ENCODE data around the gene MYO6. TPM values are rescaled to one million over a fixed set of nuclear protein-coding genes. Genes with fewer than 3 reads are reported as not detected.

The MYO6 gene
- polyA plus RNA-seq, 6 donors from 2014 or later = 0.05 to 0.16 (median 0.08) TPM; not detected in 3

DNA sequence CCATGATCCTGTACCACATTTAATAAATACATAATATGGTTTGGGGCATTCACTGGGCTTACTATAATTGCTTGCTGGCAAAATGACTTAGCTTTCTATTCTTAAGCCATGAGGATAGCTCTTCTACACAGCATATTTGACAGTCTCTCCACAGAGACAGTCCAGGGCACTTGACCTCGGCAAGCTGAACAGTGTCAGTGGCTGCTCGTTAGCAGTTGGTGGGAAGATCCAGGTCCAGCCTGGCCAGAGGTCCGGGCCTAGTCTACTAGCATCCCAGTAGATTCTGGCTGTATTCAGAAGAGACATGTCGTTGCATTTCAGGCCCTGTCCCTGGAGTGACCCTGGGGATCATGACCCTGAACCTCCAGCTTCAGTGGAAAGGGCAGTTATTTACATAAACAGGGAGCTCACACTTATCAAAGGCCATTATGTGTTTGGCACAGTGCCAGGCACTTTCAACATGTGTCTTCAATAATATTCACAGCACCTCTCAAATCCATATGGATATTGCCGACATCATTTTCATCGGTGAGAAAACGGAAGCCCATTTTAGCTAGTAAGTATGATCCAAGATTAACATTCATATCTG is 184.4 kb downstream of the MYO6 start:
- Mint-ChIP-seq H3K36me3 (no peaks in the 10 kb centered on the region), H3K4me1 (peaks cover 5 to 8% (median 6%) of the 10 kb centered on the region in 3 donors), H3K27me3 (peaks cover 24 to 42% (median 37%) of the 10 kb centered on the region in 3 donors), H3K9me3 (no peaks in the 10 kb centered on the region), H3K27ac (no peak overlapping the region), H3K4me3 (no peak overlapping the region)
- ATAC-seq (ENCODE audit: low read depth in 2 of 2) (no peak), DNase-seq (no peak)

DNA sequence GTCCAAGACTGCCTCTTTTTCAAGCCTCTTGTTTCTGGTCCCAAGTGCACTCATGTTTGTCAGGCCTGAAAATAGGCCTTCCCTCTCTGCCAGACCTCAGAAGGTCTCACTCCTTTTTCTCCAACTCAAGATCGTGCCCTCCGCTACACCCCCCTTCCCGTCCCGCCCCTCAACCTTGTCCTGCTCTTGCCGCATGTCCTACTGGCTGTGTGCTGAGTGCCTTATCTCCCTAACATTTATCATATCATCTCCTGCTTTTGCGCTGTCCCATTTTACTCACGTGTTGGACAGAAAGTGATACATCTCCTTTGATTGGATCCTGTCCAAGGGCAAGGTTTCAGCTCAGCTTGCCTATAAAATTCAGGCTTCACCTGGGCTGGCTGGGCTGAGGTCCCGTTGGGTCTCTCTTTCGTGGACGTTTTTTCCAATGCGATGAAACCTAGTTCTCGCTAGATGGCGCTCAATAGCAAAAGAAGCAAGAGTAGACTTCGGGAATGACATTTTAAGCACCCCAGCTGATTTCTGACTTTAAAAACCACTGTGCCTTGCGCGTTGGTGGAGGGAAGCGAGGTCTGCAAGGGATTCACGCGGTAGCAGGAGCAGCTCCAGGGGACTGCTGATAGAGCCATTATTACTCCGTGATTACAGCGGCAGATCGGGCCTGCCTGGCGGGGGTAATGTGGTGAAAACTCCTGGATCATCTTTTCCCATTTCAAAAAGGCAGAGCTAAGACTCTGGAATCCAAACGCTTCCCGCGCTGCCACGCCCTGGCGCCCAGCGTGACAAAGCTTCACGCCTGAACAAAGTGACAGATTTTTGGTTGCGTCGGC is 185.8 kb downstream of the MYO6 start:
- H3K36me3 Mint-ChIP-seq = no peaks in the 10 kb centered on the region
- peak overlapping the region in 1 of 6 donors; percentile 80 for H3K27ac Mint-ChIP-seq
- peaks cover 5 to 8% (median 6%) of the 10 kb centered on the region in 3 donors for H3K4me1 Mint-ChIP-seq
- ATAC-seq (ENCODE audit: low read depth in 2 of 2) = peak in 1 of 2 donors; percentile 30
- H3K9me3 Mint-ChIP-seq = peaks cover 0 to 1% (median 0%) of the 10 kb centered on the region in 7 donors
- H3K27me3 Mint-ChIP-seq = peaks cover 24 to 42% (median 37%) of the 10 kb centered on the region in 3 donors
- peak; percentile 9 for DNase-seq
- peak overlapping the region in 5 of 8 donors; percentile 48 to 76 (median 73) for H3K4me3 Mint-ChIP-seq

DNA sequence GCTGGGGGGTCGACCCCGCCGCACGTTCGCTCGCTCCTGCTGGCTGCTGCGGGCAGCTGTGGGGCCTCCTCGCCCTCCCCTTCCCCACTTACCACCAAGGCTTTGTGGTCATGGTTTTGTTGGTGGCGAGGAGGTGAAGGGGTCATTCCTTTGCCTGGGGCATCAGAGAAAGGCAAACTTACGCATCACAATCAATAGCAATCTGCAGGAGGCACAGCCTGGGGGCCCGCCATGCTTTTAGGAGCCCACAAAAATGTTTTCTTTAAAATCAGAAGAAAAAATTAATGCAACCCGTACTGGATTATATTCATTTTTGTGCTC is 186.4 kb downstream of the MYO6 start:
- DNase-seq (no peak), ATAC-seq (ENCODE audit: low read depth in 2 of 2) (no peak)
- peaks cover 24 to 42% (median 37%) of the 10 kb centered on the region in 3 donors for H3K27me3 Mint-ChIP-seq
- H3K27ac Mint-ChIP-seq = no peak overlapping the region
- no peaks in the 10 kb centered on the region for H3K36me3 Mint-ChIP-seq
- peak overlapping the region in 3 of 8 donors; percentile 58 to 76 (median 75) for H3K4me3 Mint-ChIP-seq
- peaks cover 0 to 4% (median 0%) of the 10 kb centered on the region in 7 donors for H3K9me3 Mint-ChIP-seq
- peaks cover 5 to 8% (median 6%) of the 10 kb centered on the region in 3 donors for H3K4me1 Mint-ChIP-seq

DNA sequence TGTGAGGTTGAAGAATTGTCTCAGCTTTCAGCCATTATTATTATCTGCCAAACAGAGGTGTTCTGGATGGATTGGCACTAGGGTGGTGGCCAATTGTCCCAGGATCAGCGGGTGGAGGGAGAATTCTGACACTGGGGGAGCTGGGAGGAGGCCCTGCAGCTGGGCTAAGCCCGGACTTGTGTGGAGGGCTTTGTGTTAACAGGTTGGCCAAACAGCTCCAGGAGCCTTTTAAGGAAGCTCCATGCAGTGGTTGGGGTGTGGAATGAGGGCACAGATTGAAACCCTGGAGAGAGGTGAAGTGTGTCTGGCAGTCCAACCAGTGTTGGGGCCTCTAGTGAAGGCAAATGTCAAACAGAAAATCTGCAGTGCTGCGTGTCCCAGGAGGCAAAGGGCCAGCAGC is 187.6 kb downstream of the MYO6 start:
- no peak overlapping the region for H3K27ac Mint-ChIP-seq
- H3K36me3 Mint-ChIP-seq = no peaks in the 10 kb centered on the region
- ATAC-seq (ENCODE audit: low read depth in 2 of 2) (no peak), DNase-seq (no peak)
- H3K4me3 Mint-ChIP-seq = no peak overlapping the region
- H3K27me3 Mint-ChIP-seq = peaks cover 27 to 42% (median 37%) of the 10 kb centered on the region in 3 donors
- peaks cover 5 to 8% (median 6%) of the 10 kb centered on the region in 3 donors for H3K4me1 Mint-ChIP-seq
- H3K9me3 Mint-ChIP-seq = peaks cover 0 to 4% (median 0%) of the 10 kb centered on the region in 7 donors

DNA sequence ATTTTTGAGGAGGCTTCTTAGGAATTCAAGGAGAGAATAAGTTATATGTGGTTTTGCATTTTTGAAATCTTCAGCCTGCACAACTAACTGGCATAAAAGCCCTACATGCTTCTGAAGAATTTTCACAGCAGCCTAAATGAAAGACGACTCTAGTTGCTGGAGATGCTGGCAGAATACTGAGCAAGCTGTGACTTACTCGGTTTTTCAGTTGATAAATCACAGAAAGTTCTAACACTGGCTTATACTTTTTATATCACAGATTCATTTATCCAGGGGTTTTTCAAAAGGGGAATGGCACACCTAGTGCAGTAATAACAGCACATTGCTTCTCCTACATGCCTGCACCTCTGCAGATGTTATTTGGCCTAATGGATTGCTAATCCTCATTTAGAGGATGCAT is 188.8 kb downstream of the MYO6 start:
- no peaks in the 10 kb centered on the region for H3K36me3 Mint-ChIP-seq
- no peak for DNase-seq
- no peak overlapping the region for H3K27ac Mint-ChIP-seq
- H3K4me3 Mint-ChIP-seq = no peak overlapping the region
- peaks cover 26 to 39% (median 34%) of the 10 kb centered on the region in 3 donors for H3K27me3 Mint-ChIP-seq
- peaks cover 5 to 8% (median 6%) of the 10 kb centered on the region in 3 donors for H3K4me1 Mint-ChIP-seq
- peaks cover 0 to 4% (median 0%) of the 10 kb centered on the region in 7 donors for H3K9me3 Mint-ChIP-seq
- no peak for ATAC-seq (ENCODE audit: low read depth in 2 of 2)

DNA sequence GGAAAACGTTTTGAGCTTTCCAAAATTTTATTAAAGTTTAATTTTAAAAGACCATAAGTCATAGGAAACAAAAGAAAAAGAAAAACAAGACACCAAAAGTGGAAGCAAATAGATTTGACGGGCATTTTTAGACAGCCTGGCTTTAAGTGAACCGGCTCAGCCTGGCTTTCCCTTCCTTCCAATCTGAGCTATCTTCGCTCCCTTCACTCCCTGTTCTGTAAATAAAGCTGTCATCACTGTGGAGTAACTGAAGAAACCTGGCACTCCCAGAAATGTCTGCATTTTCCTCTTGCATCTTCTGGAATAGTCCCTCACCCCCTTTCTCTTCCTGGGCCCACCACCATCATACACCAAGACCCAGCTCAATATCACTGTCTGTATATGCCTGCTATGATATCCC is 191.5 kb downstream of the MYO6 start:
- DNase-seq (no peak), ATAC-seq (ENCODE audit: low read depth in 2 of 2) (no peak)
- Mint-ChIP-seq H3K4me1 (no peaks in the 10 kb centered on the region), H3K27me3 (peaks cover 9 to 16% (median 14%) of the 10 kb centered on the region in 3 donors), H3K9me3 (peaks cover 0 to 4% (median 0%) of the 10 kb centered on the region in 7 donors), H3K4me3 (no peak overlapping the region), H3K27ac (no peak overlapping the region), H3K36me3 (no peaks in the 10 kb centered on the region)

DNA sequence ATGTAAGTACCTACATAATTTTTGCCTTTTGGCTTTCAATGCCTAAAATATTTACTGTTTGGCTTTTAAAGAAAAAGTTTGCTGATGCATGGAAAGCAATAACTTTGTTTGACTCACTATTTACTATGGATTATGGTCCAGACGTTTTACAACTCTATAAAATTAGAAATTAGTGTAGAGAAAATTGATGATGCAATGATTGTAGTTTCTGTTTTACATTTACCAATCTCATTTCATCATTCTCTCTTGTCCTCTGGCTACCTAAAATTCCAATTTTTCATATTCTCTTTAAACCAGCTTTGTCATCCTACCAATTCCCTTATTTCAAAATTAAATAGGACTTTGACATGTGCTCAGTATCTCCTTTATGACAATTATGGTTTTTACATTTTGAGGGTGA is 192.5 kb downstream of the MYO6 start:
- Mint-ChIP-seq H3K4me3 (no peak overlapping the region), H3K9me3 (peaks cover 0 to 4% (median 0%) of the 10 kb centered on the region in 7 donors), H3K4me1 (no peaks in the 10 kb centered on the region), H3K27ac (no peak overlapping the region), H3K36me3 (no peaks in the 10 kb centered on the region), H3K27me3 (peaks cover 7 to 9% (median 8%) of the 10 kb centered on the region in 3 donors)
- DNase-seq (no peak), ATAC-seq (ENCODE audit: low read depth in 2 of 2) (no peak)

DNA sequence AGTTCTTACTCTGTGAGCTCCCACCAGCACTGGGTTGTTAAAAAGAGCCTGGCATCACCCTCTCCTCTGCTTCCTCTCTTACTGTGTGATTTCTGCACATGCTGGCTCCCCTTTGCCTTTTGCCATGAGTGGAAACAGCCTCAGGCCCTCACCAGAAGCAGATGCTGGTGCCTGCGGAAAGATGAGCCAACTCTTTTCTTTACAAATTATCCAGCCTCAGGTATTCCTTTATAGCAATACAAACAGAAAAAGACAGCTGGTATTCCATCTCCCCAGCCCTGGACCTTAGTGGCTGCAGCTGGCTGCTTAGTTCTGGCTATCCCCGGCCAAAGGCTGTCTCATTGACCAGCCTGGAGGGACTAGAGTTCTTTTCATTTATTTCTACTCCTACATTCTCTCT is 194.3 kb downstream of the MYO6 start:
- Mint-ChIP-seq H3K4me1 (no peaks in the 10 kb centered on the region), H3K36me3 (no peaks in the 10 kb centered on the region), H3K27ac (peak overlapping the region in 2 of 6 donors; percentile 3 to 18), H3K4me3 (no peak overlapping the region), H3K27me3 (peaks cover 0 to 9% (median 0%) of the 10 kb centered on the region in 3 donors), H3K9me3 (peaks cover 0 to 4% (median 0%) of the 10 kb centered on the region in 7 donors)
- DNase-seq (no peak), ATAC-seq (ENCODE audit: low read depth in 2 of 2) (no peak)

DNA sequence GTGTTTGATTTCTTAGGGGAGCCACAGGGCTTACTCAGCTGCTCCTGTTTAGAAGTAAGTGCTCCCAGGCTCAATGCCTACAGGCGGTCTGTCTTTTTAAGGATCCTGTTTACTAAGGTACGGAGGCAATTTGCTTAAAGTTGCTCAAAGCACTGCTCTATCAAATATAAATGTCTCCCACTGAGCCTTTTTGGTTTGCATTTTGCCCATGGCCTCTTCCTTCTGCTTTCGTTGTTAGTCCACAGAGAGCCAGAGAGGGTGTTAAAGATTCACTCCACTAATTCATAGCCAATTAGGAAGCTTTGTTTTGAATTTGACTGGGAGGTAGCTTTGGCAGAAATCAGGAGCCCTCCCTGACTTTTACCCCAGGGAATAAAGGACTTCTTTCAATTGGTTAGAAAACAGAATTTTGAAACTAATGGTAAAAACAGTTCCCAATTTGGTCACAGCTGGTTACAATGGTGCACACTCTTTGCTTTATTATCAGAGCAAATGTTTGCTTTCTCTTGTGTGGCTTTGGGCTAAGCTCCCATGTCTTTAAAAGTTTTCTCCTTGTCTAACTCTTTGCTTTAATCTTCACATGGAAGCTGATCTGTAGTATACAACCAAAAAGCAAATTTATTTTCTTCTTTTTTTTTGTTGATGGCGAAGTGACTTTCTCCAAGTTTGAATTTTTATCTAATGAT is 197.2 kb downstream of the MYO6 start:
- H3K27me3 Mint-ChIP-seq = peaks cover 0 to 4% (median 0%) of the 10 kb centered on the region in 3 donors
- no peak for ATAC-seq (ENCODE audit: low read depth in 2 of 2)

DNA sequence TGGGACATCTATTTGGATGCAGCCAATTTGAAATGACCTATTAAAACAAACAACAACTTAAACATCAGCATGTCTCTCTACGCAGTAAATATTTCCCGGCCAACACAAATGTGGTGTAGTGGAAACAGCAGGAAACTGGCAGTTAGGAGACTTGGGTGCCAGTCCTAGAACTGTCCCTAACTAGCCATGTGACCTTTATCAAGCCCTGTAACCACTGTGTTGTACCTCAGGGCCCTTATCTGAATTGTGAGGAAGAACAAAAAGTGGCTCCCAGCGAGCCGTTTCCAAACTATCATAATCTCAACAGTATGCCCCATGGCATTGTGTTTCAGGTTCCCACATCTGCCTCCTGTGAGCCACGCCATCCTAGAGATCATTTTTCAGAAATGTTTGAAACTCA is 198.9 kb downstream of the MYO6 start:
- Mint-ChIP-seq H3K36me3 (no peaks in the 10 kb centered on the region), H3K4me1 (no peaks in the 10 kb centered on the region), H3K9me3 (peaks cover 0 to 4% (median 2%) of the 10 kb centered on the region in 7 donors), H3K27ac (no peak overlapping the region), H3K27me3 (peaks cover 0 to 2% (median 0%) of the 10 kb centered on the region in 3 donors), H3K4me3 (no peak overlapping the region)
- ATAC-seq (ENCODE audit: low read depth in 2 of 2) (no peak), DNase-seq (no peak)

More for the DNA sequence above, 197.2 kb downstream of the MYO6 start:
- H3K36me3 Mint-ChIP-seq = no peaks in the 10 kb centered on the region
- no peaks in the 10 kb centered on the region for H3K4me1 Mint-ChIP-seq
- peak overlapping the region in 1 of 6 donors; percentile 54 for H3K27ac Mint-ChIP-seq
- DNase-seq = no peak
- H3K9me3 Mint-ChIP-seq = peaks cover 0 to 4% (median 2%) of the 10 kb centered on the region in 7 donors
- H3K4me3 Mint-ChIP-seq = no peak overlapping the region

DNA sequence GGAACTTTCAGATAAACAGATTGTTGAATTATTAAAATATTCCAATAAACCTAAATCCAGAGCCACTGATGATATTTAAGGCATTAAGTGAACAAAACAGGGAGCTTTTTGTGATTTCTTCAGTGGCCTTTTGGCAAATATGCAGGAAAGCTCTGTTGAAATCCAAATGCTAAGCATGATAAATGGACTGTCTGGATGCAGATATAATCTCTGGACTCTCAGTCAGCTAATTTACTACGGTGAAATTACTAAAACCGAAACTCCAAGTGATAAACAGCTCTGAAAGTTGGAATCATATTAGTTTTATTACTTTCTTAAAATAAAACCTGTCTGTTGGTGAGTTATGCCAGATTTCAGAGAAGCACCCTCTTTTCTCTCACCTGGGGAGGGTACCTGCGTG is 203.1 kb downstream of the MYO6 start:
- H3K36me3 Mint-ChIP-seq = no peaks in the 10 kb centered on the region
- no peak for DNase-seq
- no peak overlapping the region for H3K27ac Mint-ChIP-seq
- no peak for ATAC-seq (ENCODE audit: low read depth in 2 of 2)
- H3K9me3 Mint-ChIP-seq = peaks cover 0 to 16% (median 4%) of the 10 kb centered on the region in 7 donors
- no peak overlapping the region for H3K4me3 Mint-ChIP-seq
- no peaks in the 10 kb centered on the region for H3K4me1 Mint-ChIP-seq
- no peaks in the 10 kb centered on the region for H3K27me3 Mint-ChIP-seq

DNA sequence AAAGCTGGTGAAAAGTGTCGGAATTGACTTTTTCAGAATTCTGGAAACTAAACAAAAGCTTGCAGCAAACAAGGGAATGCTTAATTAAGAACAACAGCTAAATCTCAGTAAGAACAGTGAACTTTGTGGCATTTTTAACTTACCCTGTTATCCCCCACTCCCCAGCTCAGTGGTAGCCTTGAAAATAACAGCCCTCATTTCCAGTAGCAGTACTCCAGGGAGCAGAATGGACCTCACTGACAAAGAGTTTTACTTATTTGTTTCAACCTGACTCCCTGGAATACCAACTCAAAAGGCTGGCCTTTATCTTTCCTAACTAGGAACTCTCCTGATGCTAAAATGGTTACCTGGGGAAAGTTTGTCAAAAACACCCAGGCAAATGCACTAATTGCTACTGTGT is 214.5 kb downstream of the MYO6 start:
- Mint-ChIP-seq H3K27me3 (peaks cover 0 to 7% (median 6%) of the 10 kb centered on the region in 3 donors), H3K27ac (no peak overlapping the region), H3K36me3 (no peaks in the 10 kb centered on the region), H3K4me3 (no peak overlapping the region), H3K4me1 (no peaks in the 10 kb centered on the region), H3K9me3 (peaks cover 0 to 6% (median 0%) of the 10 kb centered on the region in 7 donors)
- ATAC-seq (ENCODE audit: low read depth in 2 of 2) (no peak), DNase-seq (no peak)

DNA sequence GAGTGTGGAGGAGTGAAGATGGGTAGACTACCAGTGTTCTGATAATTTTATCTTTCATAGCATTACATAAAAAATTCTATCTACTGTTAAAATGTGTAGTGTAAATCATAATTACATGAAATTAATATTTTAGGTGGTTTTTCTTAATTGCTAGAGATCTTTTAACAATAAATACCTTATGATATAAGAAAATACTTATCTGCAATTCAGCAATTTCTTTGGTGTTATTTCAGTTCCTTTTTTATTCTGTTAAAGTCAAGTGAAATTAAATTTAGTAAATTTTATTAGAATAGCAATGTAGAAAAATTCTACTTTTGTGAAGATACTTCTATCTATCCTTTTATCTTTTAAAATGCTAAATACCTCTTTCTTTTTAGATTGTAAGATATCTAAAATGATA is 219.1 kb downstream of the MYO6 start:
- ATAC-seq (ENCODE audit: low read depth in 2 of 2) (no peak), DNase-seq (no peak)
- Mint-ChIP-seq H3K36me3 (no peaks in the 10 kb centered on the region), H3K4me1 (no peaks in the 10 kb centered on the region), H3K27ac (no peak overlapping the region), H3K4me3 (no peak overlapping the region), H3K27me3 (peaks cover 0 to 10% (median 7%) of the 10 kb centered on the region in 3 donors), H3K9me3 (peaks cover 0 to 8% (median 0%) of the 10 kb centered on the region in 7 donors)
